ENCODE measurements around the gene HOXB6.

HOXB6 gene

DNA sequence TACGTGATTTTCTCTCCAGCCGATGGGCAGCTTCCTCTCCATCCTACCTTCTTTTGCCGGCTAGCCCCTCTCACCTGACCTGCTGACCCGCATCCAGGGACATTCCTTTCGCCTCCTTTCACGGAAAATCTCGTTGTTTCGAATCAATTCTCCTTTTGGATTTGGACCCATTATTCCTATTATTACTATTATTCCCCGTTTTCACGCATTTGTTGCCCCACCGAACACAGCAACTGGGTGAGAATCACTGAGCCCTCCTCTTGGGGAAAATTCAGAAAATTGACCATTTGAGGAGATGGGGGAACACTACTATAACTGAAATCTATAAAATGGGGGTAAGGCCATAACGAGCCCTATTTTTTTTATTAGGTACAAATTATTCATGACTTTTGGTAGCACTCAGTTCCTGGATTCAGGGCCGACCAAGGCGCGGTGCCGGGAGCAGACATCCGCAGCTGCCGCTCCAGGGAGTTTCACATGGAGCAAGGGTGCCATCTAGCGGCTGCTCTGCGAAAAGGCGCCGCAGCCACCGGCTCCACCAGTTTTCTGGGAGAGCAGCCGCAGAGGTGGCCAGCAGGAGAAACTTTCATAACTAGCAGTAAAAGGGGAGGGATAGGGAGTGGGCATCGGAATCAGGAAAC is 13.6 kb upstream of the HOXB6 start:
- DNase-seq (ENCODE audit: extremely low spot score), result peak; percentile 90
- POLR2A ChIA-PET, result interaction anchor here (0.6 kb wide), 1 partner anchor 25 kb away, joined by 8 read pairs; the partner anchor contains the start of gene HOXB5
- CTCF ChIA-PET, result interaction anchor here (0.6 to 3.3 kb wide), 30 partner anchors 11 to 640 kb away, joined by 3 to 16 read pairs (median 4); partner anchors contain the start of genes CBX1 and HOXB5

DNA sequence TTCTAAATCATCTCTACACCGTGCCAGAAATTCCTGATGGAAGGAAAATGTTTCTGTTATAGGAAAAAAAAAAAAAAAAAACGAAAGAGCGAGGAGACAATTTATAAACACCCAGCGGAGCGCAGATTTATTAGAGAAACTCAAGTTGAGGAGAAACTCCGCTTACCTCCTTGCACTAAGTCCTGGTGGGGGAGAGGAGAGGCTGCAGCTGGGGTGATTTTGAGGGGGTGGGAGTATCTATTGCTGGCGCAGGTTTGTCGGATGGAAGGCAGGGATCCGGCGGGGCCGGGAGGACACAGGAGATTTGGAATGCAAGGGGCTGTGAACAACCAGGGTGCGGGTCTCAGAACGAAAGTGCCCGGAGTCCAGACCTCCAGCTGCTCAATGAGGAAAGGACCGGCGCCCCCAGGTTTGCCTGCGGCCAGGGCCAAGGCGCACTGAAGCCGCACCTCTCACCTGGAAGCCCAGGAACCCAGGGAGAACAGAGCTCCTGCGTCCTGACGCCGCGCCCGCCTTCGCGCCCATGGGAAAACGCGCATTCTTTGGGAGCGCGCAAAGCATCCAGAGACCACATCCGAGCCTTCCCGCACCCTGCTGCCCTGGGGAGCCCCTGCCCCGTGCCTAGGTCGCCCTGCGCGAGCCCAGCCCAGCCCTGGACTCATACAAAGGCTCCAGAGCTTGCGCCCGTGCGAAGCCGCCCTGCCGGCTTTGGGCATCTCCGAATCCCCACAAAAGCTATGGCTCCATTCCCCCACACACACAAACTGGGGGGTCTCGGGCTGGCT is 12.9 kb upstream of the HOXB6 start:
- no peak for DNase-seq (ENCODE audit: extremely low spot score)
- TF ChIP-seq, protein P1, sequence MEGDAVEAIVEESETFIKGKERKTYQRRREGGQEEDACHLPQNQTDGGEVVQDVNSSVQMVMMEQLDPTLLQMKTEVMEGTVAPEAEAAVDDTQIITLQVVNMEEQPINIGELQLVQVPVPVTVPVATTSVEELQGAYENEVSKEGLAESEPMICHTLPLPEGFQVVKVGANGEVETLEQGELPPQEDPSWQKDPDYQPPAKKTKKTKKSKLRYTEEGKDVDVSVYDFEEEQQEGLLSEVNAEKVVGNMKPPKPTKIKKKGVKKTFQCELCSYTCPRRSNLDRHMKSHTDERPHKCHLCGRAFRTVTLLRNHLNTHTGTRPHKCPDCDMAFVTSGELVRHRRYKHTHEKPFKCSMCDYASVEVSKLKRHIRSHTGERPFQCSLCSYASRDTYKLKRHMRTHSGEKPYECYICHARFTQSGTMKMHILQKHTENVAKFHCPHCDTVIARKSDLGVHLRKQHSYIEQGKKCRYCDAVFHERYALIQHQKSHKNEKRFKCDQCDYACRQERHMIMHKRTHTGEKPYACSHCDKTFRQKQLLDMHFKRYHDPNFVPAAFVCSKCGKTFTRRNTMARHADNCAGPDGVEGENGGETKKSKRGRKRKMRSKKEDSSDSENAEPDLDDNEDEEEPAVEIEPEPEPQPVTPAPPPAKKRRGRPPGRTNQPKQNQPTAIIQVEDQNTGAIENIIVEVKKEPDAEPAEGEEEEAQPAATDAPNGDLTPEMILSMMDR (IDR thresholded peaks at IDR 0.05; ENCODE audit: control extremely low read depth, extremely low read depth, low read depth, missing control alignments), result no peak
- ChIA-PET CTCF (interaction anchor here (0.7 to 3.3 kb wide), 26 partner anchors 12 to 640 kb away, joined by 3 to 16 read pairs (median 5); partner anchors contain the start of genes CBX1 and HOXB5), POLR2A (interaction anchor here (0.6 kb wide), 2 partner anchors 24 to 504 kb away, joined by 3 to 8 read pairs; partner anchors contain the start of gene HOXB5)

More for the DNA sequence above, 13.6 kb upstream of the HOXB6 start:
- TF ChIP-seq, protein P1 (IDR thresholded peaks at IDR 0.05; ENCODE audit: control extremely low read depth, extremely low read depth, low read depth, missing control alignments), result peak; percentile 99

DNA sequence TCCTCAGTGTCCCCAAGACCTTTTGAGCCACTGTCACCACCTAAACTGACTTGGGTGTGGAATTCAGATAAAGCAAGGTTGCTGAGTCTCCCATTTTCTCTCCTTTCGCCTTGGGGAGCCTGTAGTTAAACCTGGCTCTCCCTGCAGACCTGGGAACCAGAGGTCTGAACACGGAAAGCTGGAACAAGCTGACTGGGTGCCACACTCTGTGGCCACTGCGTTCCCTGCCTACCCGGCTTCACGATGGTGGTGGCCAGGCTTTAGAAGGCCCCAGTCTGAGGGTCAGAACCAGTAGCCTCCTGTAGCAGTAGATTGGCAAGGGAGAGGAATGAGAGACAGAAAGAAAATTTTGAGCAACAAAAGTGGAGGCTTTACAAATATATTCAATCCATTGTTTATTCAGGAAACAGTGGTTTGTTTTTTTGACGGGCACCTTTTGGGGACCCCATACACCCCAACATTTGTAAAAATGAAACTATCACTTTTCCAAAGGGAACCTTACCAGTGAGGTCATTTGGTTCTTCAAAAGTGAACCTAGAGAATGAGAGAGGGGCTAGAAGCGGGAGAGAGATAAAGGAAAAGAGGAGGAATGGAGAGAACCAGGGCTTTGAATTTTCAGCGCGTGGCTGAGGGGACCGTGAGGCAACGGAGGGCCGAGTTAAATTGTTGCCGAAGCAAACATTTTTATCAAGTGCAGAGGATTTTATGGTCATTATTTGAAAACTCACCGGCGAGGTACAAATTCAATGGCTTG is 12.1 kb upstream of the HOXB6 start:
- ChIA-PET POLR2A (interaction anchor here (0.6 kb wide), 1 partner anchor 503 kb away, joined by 3 read pairs; no protein-coding TSS in a partner anchor), CTCF (interaction anchor here (0.9 to 4.6 kb wide), 15 partner anchors 9 to 599 kb away, joined by 3 to 31 read pairs (median 5); partner anchors contain the start of genes HOXB5 and HOXB9)
- TF ChIP-seq, protein P1 (IDR thresholded peaks at IDR 0.05; ENCODE audit: control extremely low read depth, extremely low read depth, low read depth, missing control alignments), result no peak
- no peak for DNase-seq (ENCODE audit: extremely low spot score)

DNA sequence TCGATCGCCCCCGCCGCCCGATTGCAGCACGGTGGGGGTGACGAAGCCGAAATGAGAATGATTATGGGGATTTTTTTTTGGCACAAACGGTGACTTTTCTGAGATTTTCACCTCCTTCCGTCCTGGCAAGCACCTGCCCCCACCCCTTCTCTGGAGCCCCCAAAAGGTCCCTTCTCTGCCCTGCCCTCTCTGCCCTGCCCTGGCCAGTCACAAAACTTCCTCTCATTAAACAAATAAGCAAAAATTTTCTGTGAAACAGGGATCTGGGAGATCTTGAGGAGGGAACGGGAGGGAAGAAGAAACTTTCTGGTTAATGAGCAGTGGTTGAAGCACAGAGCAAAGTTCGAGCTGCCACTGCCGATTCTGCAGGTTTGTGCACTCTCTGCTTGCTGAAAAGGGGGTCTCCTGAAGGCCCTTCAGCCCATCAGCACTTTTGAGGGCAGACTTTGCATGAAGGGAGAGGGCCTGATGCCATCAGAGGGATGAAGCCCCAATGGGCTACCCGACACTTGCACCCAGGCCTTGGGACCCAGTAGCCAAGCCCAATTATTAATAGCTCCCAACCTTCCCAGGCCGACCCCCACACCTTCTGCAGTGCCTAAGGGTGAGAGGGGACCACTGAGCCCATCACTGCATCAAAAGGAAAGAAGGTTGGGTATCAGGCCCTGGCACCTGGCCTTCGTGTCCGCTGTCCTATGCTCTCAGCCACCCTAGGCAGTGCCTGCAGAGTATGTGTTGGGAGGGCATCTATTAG is 11.4 kb upstream of the HOXB6 start:
- TF ChIP-seq, protein P1 (IDR thresholded peaks at IDR 0.05; ENCODE audit: control extremely low read depth, extremely low read depth, low read depth, missing control alignments), result no peak
- CTCF ChIA-PET, result interaction anchor here (1.2 to 4.6 kb wide), 4 partner anchors 10 to 590 kb away, joined by 4 to 31 read pairs (median 10); partner anchors contain the start of genes HOXB5 and HOXB9
- no peak for DNase-seq (ENCODE audit: extremely low spot score)
- POLR2A ChIA-PET, result no interaction called here

DNA sequence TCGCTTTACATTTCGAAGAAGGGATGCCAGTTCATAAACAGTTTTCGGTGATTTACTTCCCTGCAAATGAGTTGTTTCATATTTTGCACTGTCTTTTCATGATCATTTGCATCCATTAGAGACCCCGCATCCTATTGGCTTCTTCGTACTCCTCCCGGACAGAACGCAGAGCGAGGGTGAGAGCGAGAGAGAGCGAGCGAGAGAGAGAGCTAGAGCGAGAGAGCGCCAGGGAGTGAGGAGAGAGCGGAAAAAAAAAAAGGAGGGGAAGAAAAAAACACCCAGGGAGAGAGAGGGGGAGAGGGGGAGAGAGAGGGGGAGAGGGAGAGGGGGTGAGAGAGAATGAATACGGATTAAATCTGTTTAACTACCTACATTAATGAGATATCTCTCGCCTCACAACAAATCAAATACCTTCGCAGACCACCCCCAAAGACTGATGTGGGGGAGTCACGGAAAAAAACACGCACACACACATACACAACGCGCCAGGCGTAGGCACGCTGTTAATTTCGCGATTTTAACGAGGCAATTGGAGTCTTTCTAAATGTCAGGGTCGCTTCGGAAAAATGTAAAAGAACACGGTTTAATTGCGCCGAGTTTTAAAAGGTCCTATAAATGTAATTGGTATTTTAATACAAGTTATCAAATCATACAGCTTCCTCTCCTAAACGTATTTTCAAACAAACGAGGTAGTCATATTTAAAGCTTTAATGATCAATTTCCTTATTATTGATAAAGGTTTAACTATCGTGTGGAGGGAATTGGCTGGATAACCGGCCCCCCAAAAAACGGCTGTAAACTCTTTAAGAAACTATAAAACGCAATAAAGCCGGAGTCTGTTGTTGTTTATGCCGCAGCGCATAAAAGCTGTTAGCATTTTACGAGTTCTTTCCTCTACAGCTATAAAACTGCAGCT is 10.5 kb upstream of the HOXB6 start, which contains the start of gene HOXB8:
Gene HOXB8, minus strand, starts transcription at position 246 of the 916 bp plus-strand sequence. CDS start 588 bp downstream, outside the sequence.
- TF ChIP-seq, protein P1 (IDR thresholded peaks at IDR 0.05; ENCODE audit: control extremely low read depth, extremely low read depth, low read depth, missing control alignments), result no peak
- ChIA-PET CTCF (interaction anchor here (0.8 to 4.6 kb wide), 10 partner anchors 11 to 645 kb away, joined by 3 to 31 read pairs (median 4); partner anchors contain the start of genes HOXB5 and HOXB9), POLR2A (no interaction called here)
- no peak for DNase-seq (ENCODE audit: extremely low spot score)

All from GM10248 (cell line).